Esophagus (tissue), 2 donors: ENCODE measurements around the gene SYMPK. TPM values are rescaled to one million over a fixed set of nuclear protein-coding genes. Genes with fewer than 3 reads are reported as not detected.

Source experiments
- H3K27ac ChIP-seq, 2 donors: one replicate each; pipeline ENCODE4 v1.5.1; 2013; ENCODE audit warnings: low read depth in 2 of 2, mild to moderate bottlenecking in 2 of 2, inconsistent platforms in 1 of 2, low read length in 1 of 2, moderate library complexity in 1 of 2
- H3K27me3 ChIP-seq, 2 donors: one replicate each; pipeline ENCODE4 v1.6.1; 2013; ENCODE audit warnings: low read length in 2 of 2, control low read depth in 1 of 2, mild to moderate bottlenecking in 1 of 2; ENCODE audit not compliant: insufficient read depth in 2 of 2, control insufficient read depth in 1 of 2
- H3K36me3 ChIP-seq, 2 donors: one replicate each; pipeline ENCODE4 v1.6.1; 2013; ENCODE audit warnings: low read length in 1 of 2; ENCODE audit not compliant: control insufficient read depth in 2 of 2, insufficient read depth in 2 of 2
- H3K4me1 ChIP-seq, 2 donors: one replicate each; pipeline ENCODE4 v1.6.1; 2013; ENCODE audit warnings: low read length in 1 of 2; ENCODE audit not compliant: control insufficient read depth in 2 of 2, insufficient read depth in 2 of 2
- H3K4me3 ChIP-seq, 2 donors: one replicate each; pipeline ENCODE4 v1.5.1; 2013; ENCODE audit warnings: low read length in 2 of 2, mild to moderate bottlenecking in 2 of 2, low read depth in 1 of 2, moderate library complexity in 1 of 2
- H3K9me3 ChIP-seq, 2 donors: one replicate each; pipeline ENCODE4 v1.6.1; 2013; ENCODE audit warnings: mild to moderate bottlenecking in 2 of 2, low read depth in 1 of 2, low read length in 1 of 2, moderate library complexity in 1 of 2; ENCODE audit not compliant: control insufficient read depth in 2 of 2, insufficient read depth in 1 of 2
- WGBS, 2 donors: extraction: QIAGEN DNeasy Blood & Tissue Kit; methylation state at CpG; one replicate each; pipeline ENCODE4 v1.1.7; 2013; 5-methylcytosine and 5-hydroxymethylcytosine counted together
- polyA plus RNA-seq, 2 donors: library from polyadenylated mRNA; stranded (reverse); fragments of 200-250 nt; gene quantifications; one replicate each; pipeline ENCODE4 v1.2.3, GENCODE V29; 2013
- donor health status: healthy with polysubstance abuse.
- donor health status: Bipolar disorder and iron deficiency.

The SYMPK gene
- polyA plus RNA-seq, 2 donors, result 31.3 to 76.3 TPM

DNA sequence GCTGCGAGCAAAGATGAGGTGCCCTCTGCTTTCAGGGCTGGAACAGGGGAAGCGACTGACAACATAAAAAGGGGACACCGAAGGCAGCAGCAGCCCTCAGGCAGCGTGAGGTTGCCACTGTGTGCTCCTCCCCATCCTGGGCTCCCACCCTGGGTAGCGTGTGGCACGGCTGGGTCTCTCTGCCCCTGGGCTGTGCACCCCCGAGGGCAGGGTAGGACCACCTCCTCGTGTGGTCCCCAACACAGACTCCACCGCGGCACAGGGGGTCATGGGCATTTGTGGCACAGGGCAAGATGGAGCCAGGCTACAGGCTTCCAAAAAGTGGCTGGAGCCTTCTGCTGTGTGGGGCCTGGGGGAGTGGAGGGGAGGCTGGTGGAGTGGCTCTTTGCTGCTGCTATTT, 41.4 kb downstream of the SYMPK start:
- H3K4me1 ChIP-seq, result no peaks in the 10 kb centered on the region
- H3K27me3 ChIP-seq, result no peaks in the 10 kb centered on the region
- no peak overlapping the region for H3K4me3 ChIP-seq
- 78 to 81% methylated on average over 10 of the region's 10 CpGs for WGBS, 2 donors
- no peak overlapping the region for H3K27ac ChIP-seq
- peaks cover 5 to 39% of the 10 kb centered on the region in 2 donors for H3K36me3 ChIP-seq
- H3K9me3 ChIP-seq, result no peaks in the 10 kb centered on the region

GRCh38 chr19:45821103-45821521, 41.8 kb downstream of the SYMPK start:
- 66 to 73% methylated on average over 8 of the region's 8 CpGs for WGBS, 2 donors
- Histone ChIP-seq H3K27ac (no peak overlapping the region), H3K4me3 (no peak overlapping the region), H3K36me3 (peaks cover 5 to 34% of the 10 kb centered on the region in 2 donors), H3K9me3 (no peaks in the 10 kb centered on the region), H3K27me3 (no peaks in the 10 kb centered on the region), H3K4me1 (no peaks in the 10 kb centered on the region)

DNA sequence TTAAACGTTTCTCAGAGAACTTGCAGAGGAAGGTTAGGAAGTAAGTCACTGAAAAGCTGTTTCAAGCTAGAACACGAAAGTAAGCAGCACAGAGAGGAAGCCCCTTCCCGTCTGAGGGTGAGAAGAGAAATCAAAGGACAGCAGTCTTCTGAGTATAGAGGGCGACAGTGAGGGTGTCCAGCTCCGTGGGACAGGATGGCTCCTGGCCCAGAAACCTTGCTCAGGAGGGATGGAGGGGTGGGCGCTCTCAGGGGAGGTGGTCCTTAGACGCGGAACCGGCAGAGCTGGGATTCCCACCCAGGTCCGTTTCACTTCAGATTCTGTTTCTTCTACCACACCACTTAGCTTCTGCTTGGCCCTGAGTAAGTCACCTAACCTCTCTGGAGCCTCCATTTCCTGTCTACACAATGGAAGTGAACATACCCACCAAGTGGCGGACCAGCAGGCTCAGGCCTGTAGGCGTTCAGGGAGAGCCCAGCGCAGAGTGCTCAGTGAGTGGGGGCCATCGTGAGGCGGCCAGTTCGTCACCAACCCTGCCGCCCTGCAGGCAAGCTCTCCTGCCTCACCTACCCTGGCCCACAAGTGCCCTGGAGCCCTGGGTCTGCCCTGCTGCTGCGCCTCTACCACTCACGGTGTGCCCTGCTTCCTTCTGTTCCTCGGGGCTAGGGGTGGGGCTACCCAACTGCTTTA, 42.4 kb downstream of the SYMPK start:
- WGBS, 2 donors, result 66 to 71% methylated on average over 19 to 20 of the region's 20 CpGs
- Histone ChIP-seq H3K4me1 (no peaks in the 10 kb centered on the region), H3K36me3 (peaks cover 5 to 31% of the 10 kb centered on the region in 2 donors), H3K27ac (no peak overlapping the region), H3K4me3 (no peak overlapping the region), H3K27me3 (no peaks in the 10 kb centered on the region), H3K9me3 (no peaks in the 10 kb centered on the region)

DNA sequence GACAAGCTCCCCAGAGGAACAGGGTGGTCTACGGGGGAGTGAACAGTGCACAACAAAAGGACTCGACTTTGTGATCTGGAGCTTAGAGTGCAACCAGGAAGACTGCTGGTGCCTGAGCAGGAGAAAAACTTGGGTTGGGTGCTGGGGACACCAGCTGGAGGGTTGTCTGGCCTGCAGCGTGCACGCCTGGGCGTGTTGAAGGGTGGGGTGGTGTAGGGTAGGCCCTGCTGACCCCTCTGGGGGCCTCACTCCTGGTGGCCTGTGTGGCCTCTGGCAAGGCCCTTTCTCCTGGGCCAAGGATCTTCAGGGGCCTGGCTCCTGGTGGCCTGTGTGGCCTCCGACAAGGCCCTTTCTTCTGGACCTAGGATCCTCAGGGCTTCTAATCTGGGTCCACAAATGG, 43.2 kb downstream of the SYMPK start:
- 81 to 84% methylated on average over 6 of the region's 6 CpGs for WGBS, 2 donors
- no peaks in the 10 kb centered on the region for H3K9me3 ChIP-seq
- no peaks in the 10 kb centered on the region for H3K4me1 ChIP-seq
- H3K36me3 ChIP-seq, result peaks cover 5 to 23% of the 10 kb centered on the region in 2 donors
- no peak overlapping the region for H3K4me3 ChIP-seq
- no peak overlapping the region for H3K27ac ChIP-seq
- no peaks in the 10 kb centered on the region for H3K27me3 ChIP-seq

DNA sequence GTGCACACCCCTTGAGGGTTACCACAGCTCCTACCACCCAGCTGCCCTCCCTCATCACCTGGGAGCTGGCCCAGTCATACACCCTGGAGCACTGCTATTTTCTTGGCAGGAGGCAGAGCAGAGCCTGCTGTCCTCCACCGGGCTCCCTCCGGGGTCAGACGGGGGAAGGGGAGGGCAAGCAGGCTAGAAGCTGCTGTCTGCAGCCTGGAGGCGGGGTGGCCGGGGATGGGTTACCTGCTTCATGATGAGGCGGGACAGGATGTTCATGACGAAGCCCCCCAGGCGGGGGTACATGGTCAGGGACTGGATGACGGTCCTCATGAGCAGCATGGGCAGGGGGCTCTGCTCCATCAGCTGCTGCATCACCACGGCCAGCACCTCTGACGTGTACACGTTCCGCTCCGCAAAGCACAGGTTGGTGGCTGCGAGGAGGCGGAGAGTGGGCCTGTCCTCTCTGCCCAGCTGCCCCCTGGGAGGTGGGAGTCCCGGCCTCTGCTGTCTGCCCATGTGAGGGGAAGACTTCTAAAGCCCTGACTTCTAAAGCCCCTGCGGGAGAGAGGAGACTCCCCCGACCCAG, 45.1 kb downstream of the SYMPK start:
- H3K36me3 ChIP-seq, result peaks cover 5 to 13% of the 10 kb centered on the region in 2 donors
- no peaks in the 10 kb centered on the region for H3K27me3 ChIP-seq
- no peaks in the 10 kb centered on the region for H3K9me3 ChIP-seq
- WGBS, 2 donors, result 65 to 80% methylated on average over 19 of the region's 19 CpGs
- no peak overlapping the region for H3K4me3 ChIP-seq
- H3K4me1 ChIP-seq, result peaks cover 0 to 3% of the 10 kb centered on the region in 2 donors
- no peak overlapping the region for H3K27ac ChIP-seq

DNA sequence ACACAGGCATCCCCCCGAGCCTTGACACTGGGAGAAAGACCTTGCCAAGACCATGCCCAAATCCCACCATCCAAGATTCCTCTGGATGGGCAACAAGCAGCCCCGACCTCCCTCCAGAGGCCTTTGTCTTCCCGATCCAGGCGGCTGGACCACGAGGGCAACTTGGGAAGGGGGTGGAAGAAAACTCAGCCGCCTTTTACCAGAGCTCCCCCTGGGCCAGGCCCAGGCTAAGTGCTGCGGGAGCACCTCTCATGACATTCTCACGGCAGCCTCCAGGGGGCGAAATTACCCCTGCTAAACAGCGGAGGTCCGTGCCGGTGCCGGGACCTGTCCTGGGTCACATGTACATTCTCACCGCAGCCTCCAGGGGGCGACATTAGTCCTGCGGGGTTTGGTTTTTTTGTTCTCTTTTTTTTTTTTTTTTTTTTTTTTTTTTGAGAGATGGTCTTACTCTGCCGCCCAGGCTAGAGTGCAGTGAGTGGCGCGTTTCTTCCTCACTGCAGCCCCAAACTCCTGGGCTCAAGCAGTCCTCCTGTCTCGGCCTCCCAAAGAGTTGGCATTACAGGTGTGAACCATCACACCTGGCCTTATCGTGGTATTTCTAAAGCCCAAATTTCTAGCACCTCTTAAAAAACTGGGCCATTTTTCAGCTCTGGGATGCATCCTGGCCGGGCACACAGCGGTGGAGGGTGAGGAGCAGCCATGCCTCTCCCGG, 45.8 kb downstream of the SYMPK start:
- WGBS, 2 donors, result 16 to 20% methylated on average over 24 of the region's 24 CpGs
- H3K27me3 ChIP-seq, result no peaks in the 10 kb centered on the region
- H3K9me3 ChIP-seq, result no peaks in the 10 kb centered on the region
- H3K27ac ChIP-seq, result no peak overlapping the region
- peaks cover 0 to 3% of the 10 kb centered on the region in 2 donors for H3K4me1 ChIP-seq
- H3K36me3 ChIP-seq, result peaks cover 5 to 7% of the 10 kb centered on the region in 2 donors
- H3K4me3 ChIP-seq, result no peak overlapping the region

DNA sequence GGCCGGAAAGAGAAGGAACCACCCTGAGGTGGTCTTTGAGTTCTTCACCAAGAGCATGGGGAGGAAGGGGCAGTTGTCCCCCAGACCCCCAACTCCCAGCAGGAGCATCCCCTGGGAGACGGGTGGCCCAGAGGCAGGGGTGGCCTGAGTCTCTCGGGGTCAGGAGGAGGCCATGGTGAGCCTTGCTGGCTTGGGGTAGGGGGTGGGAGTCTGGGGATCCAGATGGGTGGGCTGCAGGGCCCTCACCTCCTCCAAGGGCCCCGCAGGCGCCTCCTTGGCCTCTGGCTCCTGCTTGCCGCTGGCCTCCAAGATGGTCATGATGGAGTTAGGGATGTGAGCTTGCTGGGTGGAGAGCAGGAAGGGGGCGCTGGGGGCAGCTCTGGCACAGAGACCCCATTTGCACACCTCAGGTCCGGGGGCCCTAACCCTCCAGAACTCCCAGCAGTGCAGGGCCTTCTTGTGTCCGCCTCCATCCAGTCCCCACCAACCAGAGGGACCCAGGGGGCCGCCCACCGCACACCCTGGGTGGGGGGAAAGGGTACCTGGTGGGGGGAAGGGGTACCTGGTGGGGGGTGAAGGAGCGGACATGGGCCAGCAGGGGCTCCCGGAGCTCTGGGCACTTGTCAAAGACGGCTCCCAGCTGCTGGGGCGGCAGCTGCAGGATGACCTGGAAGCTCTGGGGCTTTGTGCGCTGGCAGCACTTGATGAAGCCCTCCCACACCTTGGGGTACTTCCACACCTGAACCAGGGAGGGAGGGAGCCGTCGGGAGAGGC, 46.5 kb downstream of the SYMPK start:
- peaks cover 4 to 5% of the 10 kb centered on the region in 2 donors for H3K36me3 ChIP-seq
- no peaks in the 10 kb centered on the region for H3K27me3 ChIP-seq
- peaks cover 0 to 3% of the 10 kb centered on the region in 2 donors for H3K4me1 ChIP-seq
- H3K27ac ChIP-seq, result no peak overlapping the region
- WGBS, 2 donors, result 74 to 75% methylated on average over 15 to 18 of the region's 18 CpGs
- H3K9me3 ChIP-seq, result no peaks in the 10 kb centered on the region
- H3K4me3 ChIP-seq, result no peak overlapping the region

DNA sequence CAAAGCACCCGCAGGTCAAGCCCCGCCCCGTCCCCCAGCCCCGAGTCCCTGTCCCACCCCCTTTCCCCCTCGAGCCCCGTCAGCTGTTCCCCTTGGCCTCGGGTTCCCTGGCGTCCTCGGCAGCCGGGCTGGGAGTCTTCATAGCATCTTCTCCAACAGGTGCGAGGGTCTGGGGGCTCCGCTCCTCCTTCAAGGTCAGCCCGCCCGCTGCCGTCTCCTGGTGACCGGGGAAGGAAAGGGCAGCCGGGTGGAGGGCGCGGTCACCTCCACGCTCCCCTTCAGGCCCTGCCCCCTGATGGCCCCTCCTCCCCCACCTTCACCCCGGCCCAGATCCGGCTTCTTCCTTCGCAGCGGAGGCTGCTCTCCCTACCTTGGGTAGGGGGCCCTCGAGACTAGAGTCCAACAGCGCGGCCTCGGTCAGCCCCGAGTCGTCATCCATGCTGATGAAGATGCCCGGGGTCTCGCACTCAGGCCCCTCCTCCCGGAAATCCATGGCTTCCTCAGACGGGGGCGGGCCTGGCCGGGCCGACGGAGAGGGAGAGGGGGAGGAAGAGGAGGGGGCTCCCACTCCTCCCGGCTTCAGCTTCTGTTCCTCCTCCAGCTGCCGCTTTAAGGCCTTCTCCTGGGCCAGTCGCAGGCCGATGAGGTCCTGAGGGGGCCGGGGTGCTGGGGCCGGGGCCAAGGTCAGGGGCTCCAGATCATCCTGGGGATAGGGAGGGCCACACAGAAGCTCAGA, 47.3 kb downstream of the SYMPK start:
- WGBS, 2 donors, result 37 to 49% methylated on average over 42 to 44 of the region's 44 CpGs
- Histone ChIP-seq H3K36me3 (peaks cover 2% of the 10 kb centered on the region in 2 donors), H3K27ac (no peak overlapping the region)

More for the DNA sequence above, 47.3 kb downstream of the SYMPK start:
- no peaks in the 10 kb centered on the region for H3K27me3 ChIP-seq
- H3K4me3 ChIP-seq, result no peak overlapping the region
- no peaks in the 10 kb centered on the region for H3K9me3 ChIP-seq
- peaks cover 0 to 4% of the 10 kb centered on the region in 2 donors for H3K4me1 ChIP-seq
